Measurements from ENCODE around the gene ELMO3.

GRCh38 chr16:67250045-67250327, 51.1 kb downstream of the ELMO3 start:
- TF ChIP-seq CTCF (IDR thresholded peaks at IDR 0.05) (no peak), POLR2A (IDR thresholded peaks at IDR 0.05) (no peak)
